A204.1 (cell line): ENCODE data around the gene PRDM16.

ENCODE experiments used
- FAIRE-seq: peaks from 2 replicates; lab custom pipeline; 2012; peaks lifted over from hg19 to GRCh38; lab: Jason Lieb, UNC

The PRDM16 gene

DNA sequence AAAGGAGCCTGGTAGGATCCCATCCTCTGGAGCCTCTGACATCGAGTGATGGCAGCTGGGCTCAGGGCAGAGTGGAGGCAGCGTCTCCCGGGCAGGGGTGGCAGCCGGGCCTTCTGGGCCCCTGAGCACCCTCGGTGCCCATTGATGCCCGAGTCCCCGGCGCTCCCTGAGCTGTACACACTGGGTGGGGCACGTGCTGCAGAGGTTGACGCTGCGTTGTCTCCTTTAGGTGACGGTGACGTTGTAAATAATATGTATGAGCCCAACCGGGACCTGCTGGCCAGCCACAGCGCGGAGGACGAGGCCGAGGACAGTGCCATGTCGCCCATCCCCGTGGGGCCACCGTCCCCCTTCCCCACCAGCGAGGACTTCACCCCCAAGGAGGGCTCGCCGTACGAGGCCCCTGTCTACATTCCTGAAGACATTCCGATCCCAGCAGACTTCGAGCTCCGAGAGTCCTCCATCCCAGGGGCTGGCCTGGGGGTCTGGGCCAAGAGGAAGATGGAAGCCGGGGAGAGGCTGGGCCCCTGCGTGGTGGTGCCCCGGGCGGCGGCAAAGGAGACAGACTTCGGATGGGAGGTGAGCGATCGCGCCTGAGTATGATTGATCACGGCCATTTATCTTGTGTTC lies 117.0 kb downstream of the PRDM16 start:
- no peak for FAIRE-seq

DNA sequence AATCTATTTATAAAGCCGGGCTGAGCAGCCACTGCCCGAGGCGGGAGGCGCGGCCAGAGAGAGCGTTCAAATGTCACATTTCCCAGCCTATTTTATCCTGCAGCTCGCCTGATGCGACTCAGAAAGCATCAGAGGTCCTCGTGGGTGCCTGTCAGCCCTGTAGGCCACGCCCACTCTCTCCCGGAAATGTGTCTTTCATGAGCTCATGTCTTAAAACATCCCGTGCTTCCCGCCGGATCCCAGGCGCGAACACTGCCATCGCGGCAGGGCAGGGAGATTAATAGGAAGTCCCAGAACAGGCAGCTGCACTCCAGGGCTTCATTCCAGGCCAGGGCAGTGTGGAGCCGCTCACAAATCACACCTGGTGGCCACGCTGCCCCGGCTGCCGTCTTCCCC lies 117.5 kb downstream of the PRDM16 start:
- FAIRE-seq: no peak

- no peak for FAIRE-seq
Observed at GRCh38 chr1:3187415-3188149, 118.6 kb downstream of the PRDM16 start.

DNA sequence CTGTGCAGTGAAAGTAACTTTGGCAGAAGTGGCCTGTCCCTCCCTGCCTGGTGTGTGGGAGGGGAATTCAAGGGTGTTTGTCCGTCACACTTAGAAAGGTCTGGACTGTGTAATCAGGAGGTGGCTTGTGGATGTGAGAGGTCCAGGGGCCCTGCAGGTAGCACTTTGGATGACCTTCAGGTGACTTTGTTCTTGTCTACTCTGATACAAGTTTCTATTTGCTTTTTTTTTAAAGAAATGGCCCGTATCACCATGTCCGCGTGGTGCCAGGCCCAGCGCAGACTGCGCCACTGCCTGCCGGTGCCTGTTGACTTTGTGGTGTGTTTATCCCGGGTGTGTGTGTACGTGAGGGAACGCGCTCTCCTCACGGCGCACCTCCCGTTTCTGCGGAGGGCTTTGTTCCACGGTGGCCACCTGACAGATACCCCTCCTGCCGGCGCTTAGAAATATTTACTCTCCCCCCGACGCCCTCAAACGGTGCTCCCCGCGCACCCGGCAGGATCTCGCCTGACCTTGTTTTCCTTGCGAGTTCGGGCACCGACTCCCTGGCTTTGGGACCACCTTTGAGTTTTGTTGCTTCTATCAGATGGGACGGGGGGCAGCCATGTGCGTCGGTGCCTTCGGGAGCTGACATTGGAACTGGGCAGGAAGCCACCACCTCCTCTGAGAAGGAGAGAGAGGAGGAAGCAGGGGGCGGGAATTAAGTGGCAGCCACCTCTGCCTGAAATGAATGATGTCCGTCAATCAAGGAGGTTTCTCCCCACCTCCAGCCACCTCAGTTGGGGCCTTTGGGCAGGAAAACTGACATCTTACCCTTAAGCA lies 119.4 kb downstream of the PRDM16 start:
- FAIRE-seq: no peak

DNA sequence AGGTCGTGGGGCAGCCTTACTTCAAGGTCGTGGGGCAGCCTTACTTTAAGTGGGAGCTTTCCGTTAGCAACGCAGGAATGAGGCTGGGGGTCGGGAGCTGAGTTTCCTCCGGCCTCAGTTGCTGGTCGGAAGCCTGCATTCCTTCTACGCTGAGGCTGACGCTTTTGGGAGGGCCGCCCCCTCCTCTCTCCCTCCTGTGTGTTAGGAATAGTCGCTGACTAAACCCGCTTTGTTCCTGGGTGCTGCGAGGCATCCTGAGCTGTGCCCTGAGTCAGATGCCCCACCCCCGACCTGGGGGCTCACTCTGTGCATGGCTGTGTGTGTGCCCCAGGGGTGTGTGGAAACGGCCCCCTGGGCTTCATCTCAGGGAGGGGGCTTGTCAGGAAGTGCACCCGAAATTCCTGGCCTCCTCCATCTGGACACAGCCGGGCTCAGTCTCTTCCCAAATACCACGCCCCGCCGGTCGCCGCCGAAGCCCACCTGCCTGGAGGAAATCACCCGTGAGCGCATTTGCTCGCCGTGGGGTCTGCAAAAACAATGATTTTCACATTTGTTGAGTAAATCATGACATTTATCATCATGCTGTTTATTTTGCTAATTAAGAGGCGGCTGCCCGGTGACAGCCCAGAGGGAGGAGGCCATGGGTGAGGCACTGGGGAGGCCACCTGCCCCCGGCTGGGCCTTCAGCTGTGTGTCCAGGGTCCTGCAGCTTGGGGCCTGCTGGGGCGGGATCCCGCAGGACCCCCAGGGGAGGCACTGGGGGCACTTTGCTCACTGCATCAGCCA lies 121.4 kb downstream of the PRDM16 start:
- no peak for FAIRE-seq

GRCh38 chr1:3192361-3192760 lies 123.4 kb downstream of the PRDM16 start:
- FAIRE-seq: no peak

- no peak for FAIRE-seq
Observed at GRCh38 chr1:3192825-3193224, 123.8 kb downstream of the PRDM16 start.

DNA sequence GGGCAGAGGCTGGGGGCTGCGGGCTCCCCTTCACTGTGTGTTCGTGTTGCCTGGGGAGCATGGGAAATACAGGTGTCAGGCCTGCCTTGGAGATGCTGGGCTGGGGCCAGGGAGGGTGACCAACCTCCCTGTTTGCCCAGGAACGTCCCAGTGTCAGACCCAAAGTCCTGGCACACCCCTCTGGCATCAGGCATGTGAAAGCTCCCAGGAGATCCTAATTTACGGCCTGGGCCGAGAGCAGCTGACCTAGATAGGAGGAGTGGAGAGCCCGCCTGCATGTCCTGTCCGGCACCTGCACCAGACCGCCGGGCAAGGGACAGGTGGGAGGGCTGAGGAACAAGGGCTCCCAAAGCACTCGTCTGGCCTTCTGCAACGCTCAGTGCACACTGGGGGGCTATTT lies 124.8 kb downstream of the PRDM16 start:
- no peak for FAIRE-seq

GRCh38 chr1:3194760-3195479 lies 125.9 kb downstream of the PRDM16 start:
- no peak for FAIRE-seq

DNA sequence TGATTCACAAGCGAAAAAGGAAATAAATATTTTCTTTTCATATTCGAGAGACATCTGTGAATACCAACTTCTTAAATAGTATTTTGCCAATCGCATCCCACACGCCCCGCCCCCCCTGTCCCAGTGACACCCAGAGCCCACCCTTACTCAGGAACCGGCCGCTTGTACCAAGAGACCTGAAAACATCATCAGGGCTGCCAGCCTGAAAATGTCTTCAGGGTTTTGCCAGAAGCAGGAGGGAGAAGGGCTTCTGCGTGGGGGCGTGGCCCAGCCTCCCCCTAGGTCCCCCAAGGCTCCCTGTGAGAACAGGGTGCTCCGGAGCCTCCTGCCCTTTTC lies 126.4 kb downstream of the PRDM16 start:
- no peak for FAIRE-seq

DNA sequence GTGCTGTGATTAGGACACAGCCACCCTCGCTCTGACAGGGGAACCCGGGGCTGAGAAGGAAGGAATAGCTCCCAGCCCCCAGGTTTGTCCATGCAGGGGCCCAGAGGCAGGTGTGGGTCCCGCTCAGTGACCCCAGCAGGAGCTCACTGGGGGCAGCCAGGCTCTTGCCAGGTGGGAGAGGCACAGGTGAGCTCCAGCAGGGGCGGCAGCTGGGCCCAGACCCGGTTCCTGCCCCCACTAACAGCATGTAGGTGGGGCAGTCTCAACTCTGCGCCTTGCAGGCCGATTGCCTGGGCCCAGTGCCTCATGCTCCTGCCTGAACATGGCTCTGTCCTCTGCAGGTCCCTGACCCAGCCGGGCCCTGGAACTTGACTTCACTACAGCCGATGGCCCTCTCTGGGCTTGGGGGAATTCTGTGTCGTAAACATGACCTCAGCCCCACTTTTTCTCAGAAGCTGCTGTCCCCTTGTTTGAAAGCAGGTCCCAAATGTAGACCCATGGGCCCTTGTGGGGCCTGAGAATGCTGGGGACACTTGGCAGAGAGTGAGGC lies 127.0 kb downstream of the PRDM16 start:
- no peak for FAIRE-seq

DNA sequence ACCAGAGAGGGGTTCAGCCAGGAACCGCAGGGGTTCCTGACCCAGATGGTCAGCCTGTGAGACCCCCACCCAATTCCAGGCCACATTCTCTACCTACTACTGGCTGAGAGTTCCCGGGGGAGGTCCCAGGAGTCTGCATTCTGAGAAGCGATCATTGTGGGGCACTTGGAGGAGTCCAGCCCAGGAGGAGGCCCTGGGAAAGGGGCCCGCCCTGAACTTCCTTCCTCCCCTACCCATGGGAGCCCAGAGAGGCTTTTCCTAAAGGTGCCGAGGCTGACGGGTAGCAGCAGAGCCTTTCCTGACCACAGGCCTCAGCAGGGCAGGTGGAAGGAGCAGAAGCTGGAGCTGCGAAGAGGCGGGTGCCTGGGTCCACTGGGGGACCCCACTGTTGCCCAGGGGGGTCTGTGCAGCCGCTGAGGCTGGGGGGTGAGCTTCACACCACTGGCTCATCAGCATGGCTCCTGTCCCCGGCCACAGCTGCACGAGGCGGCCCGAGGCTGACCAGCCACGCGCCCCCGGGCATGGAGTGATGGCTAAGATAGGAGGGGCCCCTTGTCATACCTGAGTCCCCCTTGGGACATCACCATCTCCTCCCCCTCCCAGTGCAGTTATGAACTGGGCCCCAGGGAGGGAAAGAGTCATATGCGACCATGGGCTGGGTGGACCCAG lies 127.7 kb downstream of the PRDM16 start:
- no peak for FAIRE-seq

DNA sequence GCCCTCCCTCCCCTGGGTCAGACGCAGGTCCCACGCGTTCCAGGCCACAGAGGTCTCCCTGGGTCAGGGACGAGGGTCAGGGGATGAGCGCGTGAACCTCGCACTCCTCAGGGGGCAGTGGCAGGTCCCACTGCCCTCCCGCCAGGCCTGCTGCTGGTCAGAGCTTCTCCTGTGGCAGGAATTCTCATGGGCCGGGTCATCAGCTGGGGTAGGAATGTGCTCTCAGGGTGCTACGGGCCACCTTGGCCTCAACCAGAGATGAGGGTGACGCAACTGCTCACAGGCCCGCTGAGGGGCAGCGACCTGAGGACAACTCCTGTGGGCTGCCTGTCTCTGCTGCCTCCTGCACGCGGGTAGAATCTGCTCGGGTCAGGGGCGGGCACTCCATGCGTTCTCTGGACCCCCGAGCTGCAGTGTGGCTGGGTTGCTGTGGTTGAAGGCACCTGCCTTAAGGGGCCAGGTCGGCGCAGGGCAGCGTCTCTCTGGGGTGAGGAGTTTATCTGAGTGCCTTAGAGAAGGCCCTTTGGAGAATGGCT lies 128.8 kb downstream of the PRDM16 start:
- FAIRE-seq: no peak

DNA sequence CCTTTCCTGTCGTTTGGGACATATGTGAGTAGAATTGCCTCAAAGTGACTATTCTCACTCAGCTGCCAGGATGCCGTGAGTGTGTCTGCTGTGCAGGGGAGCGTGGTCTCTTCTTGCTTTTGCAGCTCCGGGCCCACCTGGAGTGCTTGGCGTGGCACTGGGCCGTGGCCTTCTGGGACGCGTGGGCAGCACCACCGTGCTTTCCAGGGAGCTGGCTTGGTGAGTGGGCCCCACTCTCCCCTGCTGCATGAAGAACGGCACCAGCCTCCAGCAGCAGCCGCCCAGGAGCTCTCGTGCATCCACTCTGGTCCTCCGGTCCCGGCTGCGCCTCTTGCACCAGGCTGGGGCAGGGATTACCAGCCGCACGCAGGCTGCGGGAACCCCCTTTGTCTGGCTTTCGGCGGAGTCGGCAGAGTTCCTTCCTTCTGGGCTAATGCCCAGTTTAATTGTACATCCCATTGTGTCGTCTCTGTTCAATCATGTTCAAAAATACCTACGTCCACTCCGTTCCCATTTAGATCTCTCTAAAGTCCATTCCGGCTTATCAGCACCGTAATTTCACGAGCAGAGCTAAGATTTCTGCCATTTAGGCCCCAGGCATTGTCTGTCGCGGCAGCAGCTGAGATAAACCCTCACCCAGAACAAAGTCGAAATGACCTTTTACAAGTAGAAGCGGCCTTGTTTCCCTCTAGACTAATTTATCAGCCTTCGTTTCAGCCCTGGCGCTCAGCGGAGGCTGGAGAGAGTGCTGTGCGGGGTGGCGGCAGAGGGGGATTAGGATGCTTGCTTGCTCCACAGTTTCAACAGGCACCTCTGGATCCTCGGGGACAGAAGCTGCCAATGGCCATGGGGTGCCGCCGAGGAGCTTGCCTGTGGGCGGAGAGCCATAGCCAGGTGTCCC lies 129.6 kb downstream of the PRDM16 start:
- FAIRE-seq: no peak

- FAIRE-seq: no peak
Observed at GRCh38 chr1:3204725-3205124, 135.7 kb downstream of the PRDM16 start.

- FAIRE-seq: no peak
Observed at GRCh38 chr1:3205815-3206214, 136.8 kb downstream of the PRDM16 start.

- FAIRE-seq: no peak
Observed at GRCh38 chr1:3206696-3207095, 137.7 kb downstream of the PRDM16 start.

DNA sequence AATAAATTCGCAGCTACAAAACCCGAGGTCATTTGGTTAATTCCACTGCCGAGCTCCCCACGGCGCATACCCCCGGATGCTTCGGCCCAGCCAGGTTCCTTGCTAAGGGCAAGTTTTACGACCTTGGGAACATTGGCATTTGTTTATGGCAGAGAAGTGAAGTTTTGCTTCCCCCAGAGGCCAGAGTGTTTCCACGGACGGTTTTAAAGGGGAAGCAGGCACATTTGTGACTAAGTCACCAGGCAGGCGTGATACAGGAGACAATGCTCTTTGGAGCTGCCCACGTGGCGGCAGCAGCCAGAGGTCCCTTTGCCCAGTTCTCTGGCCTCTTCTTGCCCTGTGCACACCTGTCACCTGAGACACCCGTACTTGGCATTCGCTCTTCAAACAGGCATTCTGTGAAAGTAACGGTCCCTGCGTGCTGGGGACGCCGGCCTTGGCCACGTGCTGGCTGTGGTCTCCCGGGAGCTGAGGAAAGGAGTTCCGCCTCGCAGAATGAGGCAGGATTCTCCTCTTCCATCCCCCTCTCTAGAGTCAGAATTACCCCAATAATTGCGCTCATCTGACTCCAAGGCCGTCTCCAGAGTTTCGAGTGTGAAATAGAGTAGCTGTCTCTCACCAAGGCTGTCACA lies 138.3 kb downstream of the PRDM16 start:
- FAIRE-seq: no peak

DNA sequence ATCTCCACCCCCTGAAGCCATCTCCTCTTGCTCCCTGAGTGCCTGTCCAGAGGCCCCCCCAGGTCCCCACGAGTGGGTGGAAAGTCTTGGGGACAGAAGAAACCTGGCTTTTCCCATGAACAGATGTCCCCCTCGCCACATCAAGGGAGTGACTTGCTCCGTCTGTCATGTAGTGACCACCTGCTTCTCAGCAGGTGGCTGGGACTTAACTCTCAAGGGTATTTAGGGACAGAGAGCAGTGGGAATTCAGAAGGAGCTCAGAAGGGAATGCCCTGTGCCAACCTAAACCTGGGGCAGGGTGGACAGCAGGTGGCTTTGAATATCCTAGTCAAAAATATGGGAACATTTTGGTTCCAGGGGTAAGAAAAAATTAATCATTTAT lies 139.8 kb downstream of the PRDM16 start:
- no peak for FAIRE-seq
